HFFc6 (cell line): ENCODE measurements around the gene KRT3. TPM values are rescaled to one million over a fixed set of nuclear protein-coding genes. Genes with fewer than 3 reads are reported as not detected.
"Not testable (repeated sequence)": the region's sequence is repeated elsewhere in the genome, so short reads cannot be mapped to it uniquely, and the experiment has no call there.

Experiments
- DNase-seq: peaks from one replicate; pipeline ENCODE4 v3.0.0-alpha.2; 2018
- H3K27ac Mint-ChIP-seq: 2 replicates; pipeline ENCODE4 v1.8.0; 2020; ENCODE audit warnings: mild to moderate bottlenecking, mixed read lengths
- H3K27me3 Mint-ChIP-seq: 2 replicates; pipeline ENCODE4 v1.8.0; 2021; ENCODE audit warnings: mild to moderate bottlenecking, moderate library complexity, mixed read lengths; ENCODE audit not compliant: insufficient read depth
- H3K36me3 Mint-ChIP-seq: 2 replicates; pipeline ENCODE4 v1.8.0; 2021; ENCODE audit warnings: low read depth, mixed read lengths
- H3K4me1 Mint-ChIP-seq: 2 replicates; pipeline ENCODE4 v1.8.0; 2020; ENCODE audit warnings: low read depth, mixed read lengths
- H3K4me3 Mint-ChIP-seq: 2 replicates; pipeline ENCODE4 v1.8.0; 2020; ENCODE audit warnings: mild to moderate bottlenecking, moderate library complexity, mixed read lengths
- H3K9me3 Mint-ChIP-seq: 2 replicates; pipeline ENCODE4 v1.8.0; 2020; ENCODE audit warnings: mild to moderate bottlenecking, mixed read lengths
- total RNA-seq, 6 experiments: library from RNA; stranded (reverse); fragmentation: NEBNext Ultra II Directional; extraction: Animal tissue kit (Norgen Biotek cat#: 25700); gene quantifications; 2 replicates in 1 of 6; 3 replicates in 5 of 6; pipeline ENCODE4 v1.2.3, GENCODE V29; 2021
- TF ChIP-seq, protein P1 (sequence below): fragments of 200-600 bp; sonication (generic); IDR thresholded peaks from 2 replicates; pipeline ENCODE4 v1.5.0; 2021; ENCODE audit warnings: antibody characterized with exemption, mild to moderate bottlenecking

KRT3 gene
- total RNA-seq, 6 experiments from 2014 or later = not detected

DNA sequence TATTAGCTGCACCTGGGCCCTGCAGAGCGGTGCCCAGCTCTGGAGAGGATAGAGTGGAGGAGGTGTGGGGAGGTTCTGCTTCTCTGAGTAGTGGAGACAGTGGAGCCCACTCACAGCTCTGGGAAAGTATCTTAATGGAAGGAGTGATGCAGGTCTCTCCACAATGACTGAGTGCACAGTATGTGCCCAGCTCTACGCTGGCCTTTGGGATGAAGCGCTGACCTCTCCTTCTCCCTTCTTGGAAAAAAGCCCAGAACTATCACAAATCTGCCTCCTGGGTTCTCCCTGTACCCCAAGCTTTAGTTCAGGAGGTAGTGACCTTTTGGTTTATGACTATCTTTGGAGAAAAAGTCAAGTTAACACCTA is 495 bp upstream of the KRT3 start:
- no peak overlapping the region for H3K27ac Mint-ChIP-seq
- TF ChIP-seq, protein P1, sequence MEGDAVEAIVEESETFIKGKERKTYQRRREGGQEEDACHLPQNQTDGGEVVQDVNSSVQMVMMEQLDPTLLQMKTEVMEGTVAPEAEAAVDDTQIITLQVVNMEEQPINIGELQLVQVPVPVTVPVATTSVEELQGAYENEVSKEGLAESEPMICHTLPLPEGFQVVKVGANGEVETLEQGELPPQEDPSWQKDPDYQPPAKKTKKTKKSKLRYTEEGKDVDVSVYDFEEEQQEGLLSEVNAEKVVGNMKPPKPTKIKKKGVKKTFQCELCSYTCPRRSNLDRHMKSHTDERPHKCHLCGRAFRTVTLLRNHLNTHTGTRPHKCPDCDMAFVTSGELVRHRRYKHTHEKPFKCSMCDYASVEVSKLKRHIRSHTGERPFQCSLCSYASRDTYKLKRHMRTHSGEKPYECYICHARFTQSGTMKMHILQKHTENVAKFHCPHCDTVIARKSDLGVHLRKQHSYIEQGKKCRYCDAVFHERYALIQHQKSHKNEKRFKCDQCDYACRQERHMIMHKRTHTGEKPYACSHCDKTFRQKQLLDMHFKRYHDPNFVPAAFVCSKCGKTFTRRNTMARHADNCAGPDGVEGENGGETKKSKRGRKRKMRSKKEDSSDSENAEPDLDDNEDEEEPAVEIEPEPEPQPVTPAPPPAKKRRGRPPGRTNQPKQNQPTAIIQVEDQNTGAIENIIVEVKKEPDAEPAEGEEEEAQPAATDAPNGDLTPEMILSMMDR = no peak
- no peak for DNase-seq
- no peaks in the 10 kb centered on the region for H3K36me3 Mint-ChIP-seq
- peaks cover 15% of the 10 kb centered on the region for H3K27me3 Mint-ChIP-seq
- no peak overlapping the region for H3K4me3 Mint-ChIP-seq
- H3K9me3 Mint-ChIP-seq = no peaks in the 10 kb centered on the region
- peaks cover 61% of the 10 kb centered on the region for H3K4me1 Mint-ChIP-seq

DNA sequence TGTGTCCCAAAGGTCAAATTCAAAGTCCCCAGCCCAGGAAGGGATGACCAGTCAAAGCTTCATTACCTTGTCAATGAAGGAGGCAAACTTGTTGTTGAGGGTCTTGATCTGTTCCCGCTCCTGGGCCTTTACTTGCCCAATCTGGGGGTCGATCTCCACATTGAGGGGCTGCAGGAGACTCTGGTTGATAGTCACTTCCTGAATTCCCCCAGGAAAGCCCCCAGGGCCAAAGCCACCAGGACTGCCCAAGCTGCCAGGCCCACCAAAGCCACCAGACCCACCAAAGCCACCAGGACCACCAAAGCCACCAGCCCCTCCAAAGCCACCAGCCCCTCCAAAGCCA is 614 bp downstream of the KRT3 start:
- not testable (repeated sequence) for DNase-seq, H3K36me3 Mint-ChIP-seq, H3K27ac Mint-ChIP-seq, H3K4me3 Mint-ChIP-seq, H3K9me3 Mint-ChIP-seq
- peaks cover 54% of the 10 kb centered on the region for H3K4me1 Mint-ChIP-seq
- peaks cover 14% of the 10 kb centered on the region for H3K27me3 Mint-ChIP-seq

DNA sequence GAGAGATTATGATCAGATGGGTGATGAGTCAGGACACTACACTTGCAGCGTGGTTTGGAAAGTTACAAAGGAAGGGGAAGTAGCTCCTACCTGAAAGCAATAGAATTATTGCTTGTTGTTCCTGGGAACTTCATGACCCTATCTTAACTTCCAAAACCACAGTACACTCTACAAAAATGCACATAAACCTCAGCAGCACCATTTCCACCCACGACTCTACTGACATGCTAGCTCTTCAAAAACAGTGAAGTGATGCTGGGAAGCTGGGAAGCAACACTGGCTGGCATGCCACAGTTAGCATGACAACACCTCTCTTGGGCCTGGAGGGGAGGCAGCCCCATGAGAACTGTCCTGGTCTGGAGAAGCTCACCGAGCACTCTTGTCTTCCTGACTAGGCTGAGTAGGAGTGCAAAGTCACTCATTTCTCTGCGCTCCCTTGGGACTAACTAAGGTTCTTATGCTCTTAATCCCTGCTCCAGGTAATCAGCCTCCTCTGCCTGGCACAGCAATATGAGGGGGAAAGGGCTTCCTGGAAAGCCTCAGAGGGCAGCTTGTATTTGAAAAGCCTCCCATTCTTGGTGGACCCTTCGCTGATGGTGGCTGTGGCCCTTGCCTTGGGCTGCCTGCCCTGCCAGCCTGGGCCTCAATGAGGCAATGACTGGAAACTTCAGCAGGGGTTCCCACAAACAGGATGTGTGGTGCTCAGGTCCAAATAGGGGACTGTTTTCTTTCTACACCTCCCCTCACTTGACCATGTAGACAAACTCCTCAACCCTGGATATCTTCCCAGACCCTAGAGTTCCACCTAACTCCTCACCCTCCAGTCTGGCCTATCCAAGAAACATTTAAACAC is 1.2 kb downstream of the KRT3 start:
- Mint-ChIP-seq H3K9me3 (no peaks in the 10 kb centered on the region), H3K4me1 (peaks cover 48% of the 10 kb centered on the region), H3K36me3 (no peaks in the 10 kb centered on the region), H3K4me3 (no peak overlapping the region), H3K27me3 (peaks cover 18% of the 10 kb centered on the region), H3K27ac (no peak overlapping the region)
- TF ChIP-seq, protein P1 = no peak
- peak; percentile 68 for DNase-seq

DNA sequence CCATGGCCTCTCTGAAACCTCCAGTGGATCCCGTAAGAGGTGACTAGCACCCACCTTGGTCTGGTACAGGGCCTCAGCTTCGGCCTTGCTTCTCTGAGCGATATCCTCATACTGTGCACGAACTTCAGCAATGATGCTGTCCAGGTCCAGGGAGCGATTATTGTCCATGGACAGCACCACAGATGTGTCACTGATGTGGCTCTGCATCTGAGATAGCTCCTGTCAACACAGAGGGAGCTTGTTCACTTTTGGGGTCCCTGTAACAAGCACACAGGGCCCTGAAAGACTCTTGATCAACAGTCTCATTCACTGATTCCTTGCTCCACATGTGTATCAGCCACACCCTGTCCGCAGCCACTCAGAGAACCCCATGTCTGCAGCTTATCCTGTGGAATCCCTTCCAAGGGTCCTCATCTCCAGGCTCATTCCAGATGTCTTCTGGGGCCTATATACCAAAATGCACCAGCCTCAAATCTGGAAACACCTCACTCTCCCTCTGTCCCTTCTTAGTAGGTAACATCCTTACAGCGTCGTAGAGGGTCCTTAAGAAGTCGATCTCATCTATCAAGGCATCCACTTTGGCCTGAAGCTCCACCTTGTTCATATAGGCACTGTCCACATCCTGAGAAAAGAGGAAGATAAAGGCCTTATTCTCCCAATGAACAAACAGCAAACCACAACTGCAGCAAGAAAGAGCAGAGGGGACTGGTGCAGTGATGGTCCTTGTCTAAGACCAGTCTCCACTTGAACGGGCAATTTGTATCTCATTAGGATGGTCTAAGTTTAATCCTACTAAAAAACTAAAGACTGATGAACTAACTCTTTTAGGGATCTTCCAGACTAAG is 3.5 kb downstream of the KRT3 start:
- no peak for DNase-seq
- peaks cover 37% of the 10 kb centered on the region for H3K27me3 Mint-ChIP-seq
- no peaks in the 10 kb centered on the region for H3K9me3 Mint-ChIP-seq
- H3K27ac Mint-ChIP-seq = no peak overlapping the region
- TF ChIP-seq, protein P1 = no peak
- H3K4me1 Mint-ChIP-seq = peaks cover 25% of the 10 kb centered on the region
- H3K4me3 Mint-ChIP-seq = no peak overlapping the region
- H3K36me3 Mint-ChIP-seq = no peaks in the 10 kb centered on the region

DNA sequence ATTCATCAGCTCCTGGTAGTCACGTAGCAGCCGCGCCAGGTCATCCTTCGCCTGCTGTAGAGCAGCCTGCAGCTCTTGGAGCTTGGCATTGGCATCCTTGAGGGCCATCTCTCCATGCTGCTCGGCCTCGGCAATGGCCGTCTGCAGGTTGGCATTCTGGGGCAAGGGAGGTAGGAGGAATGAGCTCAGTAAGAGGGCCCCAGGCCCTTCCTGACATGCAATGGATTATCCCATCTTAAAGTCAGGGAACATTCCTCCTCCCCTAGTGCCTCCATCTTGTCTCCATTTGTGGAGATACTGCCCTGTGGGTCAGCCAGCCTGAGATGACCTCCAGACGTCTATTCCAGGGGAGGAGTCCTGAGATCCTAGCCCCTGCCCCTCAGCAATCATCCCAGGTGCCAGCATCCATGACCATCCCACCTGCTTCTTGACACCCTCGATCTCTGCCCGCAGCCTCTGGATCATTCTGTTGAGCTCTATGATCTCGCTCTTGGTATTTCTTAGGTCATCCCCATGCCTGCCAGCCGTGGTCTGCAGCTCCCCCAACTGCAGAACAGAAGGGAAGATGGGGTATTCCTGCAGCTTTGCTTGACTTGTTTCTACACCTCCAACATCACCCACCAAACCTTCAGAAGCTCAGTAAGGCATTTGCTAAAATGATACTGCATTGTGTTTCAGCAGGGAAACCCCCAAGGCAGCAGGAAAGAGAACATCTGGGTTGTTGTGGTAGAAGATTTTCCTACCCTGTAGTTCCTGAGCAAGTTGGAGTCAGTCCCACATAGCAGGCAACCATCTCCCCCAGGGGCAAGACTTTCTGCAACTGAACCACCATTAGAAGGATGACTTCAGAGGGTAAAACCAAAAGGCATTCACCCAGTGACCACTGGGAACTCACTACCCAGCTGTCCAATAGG is 4.4 kb downstream of the KRT3 start:
- no peaks in the 10 kb centered on the region for H3K9me3 Mint-ChIP-seq
- TF ChIP-seq, protein P1 = no peak
- H3K36me3 Mint-ChIP-seq = no peaks in the 10 kb centered on the region
- no peak overlapping the region for H3K27ac Mint-ChIP-seq
- H3K27me3 Mint-ChIP-seq = peaks cover 41% of the 10 kb centered on the region
- no peak overlapping the region for H3K4me3 Mint-ChIP-seq
- peaks cover 16% of the 10 kb centered on the region for H3K4me1 Mint-ChIP-seq
- DNase-seq = no peak
